Bronchial epithelial cell (primary cell): ENCODE results near the gene OR4D1. TPM values are rescaled to one million over a fixed set of nuclear protein-coding genes. Genes with fewer than 3 reads are reported as not detected.

ENCODE experiments used
- DNase-seq: peaks from one replicate; pipeline ENCODE4 v3.0.0-alpha.2; 2010; ENCODE audit warnings: low read depth
- FAIRE-seq: peaks from 2 replicates; lab custom pipeline; 2011; peaks lifted over from hg19 to GRCh38; lab: Jason Lieb, UNC
- H3K27me3 ChIP-seq: 2 replicates; pipeline ENCODE4 v1.5.1; 2011; ENCODE audit warnings: low read length; ENCODE audit not compliant: control insufficient read depth, insufficient read depth
- H3K36me3 ChIP-seq: 2 replicates; pipeline ENCODE4 v1.5.1; 2011; ENCODE audit warnings: low read length; ENCODE audit not compliant: control insufficient read depth, insufficient read depth
- H3K4me3 ChIP-seq: 2 replicates; pipeline ENCODE4 v1.5.1; 2011; ENCODE audit warnings: mild to moderate bottlenecking, low read depth, low read length, control low read depth
- total RNA-seq: library from RNA; depleted of rRNA; stranded (reverse); fragments of >200 nt; gene quantifications from 2 replicates; pipeline ENCODE4 v1.2.1, GENCODE V29; 2014
- TF ChIP-seq, protein P1 (sequence below): IDR thresholded peaks from 2 replicates; pipeline ENCODE4 v1.5.1; 2011; ENCODE audit warnings: mild to moderate bottlenecking, moderate library complexity, low read length, control low read depth, inconsistent platforms; ENCODE audit not compliant: insufficient read depth, severe bottlenecking

The OR4D1 gene
- total RNA-seq, 1 donor from 2014 or later, result not detected

DNA sequence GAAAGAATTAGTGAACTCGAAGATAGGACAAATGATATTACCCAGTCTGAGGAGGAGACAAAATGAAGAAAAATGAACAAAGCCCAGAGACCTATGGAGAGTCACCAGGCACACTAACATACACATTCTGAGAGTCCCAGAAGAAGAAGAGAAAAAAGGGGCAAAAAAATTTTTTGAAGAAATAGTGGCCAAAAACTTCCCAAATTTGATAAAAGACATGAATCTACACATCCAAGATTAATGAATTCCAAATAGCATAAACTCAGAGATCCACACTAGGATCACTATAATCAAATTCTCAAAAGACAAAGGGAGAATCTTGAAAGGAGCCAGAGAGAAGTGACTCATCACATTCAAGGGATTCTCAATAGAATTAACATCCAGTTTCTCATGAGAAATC, 3.4 kb upstream of the OR4D1 start:
- FAIRE-seq (no peak), DNase-seq (no peak)
- H3K27me3 ChIP-seq, result peaks cover 5% of the 10 kb centered on the region
- TF ChIP-seq, protein P1, sequence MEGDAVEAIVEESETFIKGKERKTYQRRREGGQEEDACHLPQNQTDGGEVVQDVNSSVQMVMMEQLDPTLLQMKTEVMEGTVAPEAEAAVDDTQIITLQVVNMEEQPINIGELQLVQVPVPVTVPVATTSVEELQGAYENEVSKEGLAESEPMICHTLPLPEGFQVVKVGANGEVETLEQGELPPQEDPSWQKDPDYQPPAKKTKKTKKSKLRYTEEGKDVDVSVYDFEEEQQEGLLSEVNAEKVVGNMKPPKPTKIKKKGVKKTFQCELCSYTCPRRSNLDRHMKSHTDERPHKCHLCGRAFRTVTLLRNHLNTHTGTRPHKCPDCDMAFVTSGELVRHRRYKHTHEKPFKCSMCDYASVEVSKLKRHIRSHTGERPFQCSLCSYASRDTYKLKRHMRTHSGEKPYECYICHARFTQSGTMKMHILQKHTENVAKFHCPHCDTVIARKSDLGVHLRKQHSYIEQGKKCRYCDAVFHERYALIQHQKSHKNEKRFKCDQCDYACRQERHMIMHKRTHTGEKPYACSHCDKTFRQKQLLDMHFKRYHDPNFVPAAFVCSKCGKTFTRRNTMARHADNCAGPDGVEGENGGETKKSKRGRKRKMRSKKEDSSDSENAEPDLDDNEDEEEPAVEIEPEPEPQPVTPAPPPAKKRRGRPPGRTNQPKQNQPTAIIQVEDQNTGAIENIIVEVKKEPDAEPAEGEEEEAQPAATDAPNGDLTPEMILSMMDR, result no peak
- H3K4me3 ChIP-seq, result no peak overlapping the region
- no peaks in the 10 kb centered on the region for H3K36me3 ChIP-seq

DNA sequence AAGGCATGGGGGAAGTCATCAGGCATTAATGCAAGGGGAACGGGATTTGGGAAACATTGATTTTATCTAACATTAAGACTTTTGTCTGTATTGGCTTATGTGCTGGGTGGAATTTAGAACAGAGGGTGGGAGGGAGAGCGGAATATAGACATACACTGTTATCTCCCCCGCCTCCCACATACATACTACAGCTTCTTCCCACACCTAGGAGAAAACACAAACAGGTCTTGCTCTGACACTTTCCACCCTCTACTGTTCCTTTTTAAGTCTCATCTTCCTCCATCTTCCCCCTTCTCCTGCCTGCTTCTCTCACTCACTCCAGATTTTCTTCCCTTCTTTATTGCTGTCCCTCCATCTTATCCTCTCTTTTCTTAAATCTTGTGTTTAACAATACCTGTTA, 425 bp downstream of the OR4D1 start:
- TF ChIP-seq, protein P1, result no peak
- FAIRE-seq, result no peak
- H3K27me3 ChIP-seq, result peaks cover 7% of the 10 kb centered on the region

DNA sequence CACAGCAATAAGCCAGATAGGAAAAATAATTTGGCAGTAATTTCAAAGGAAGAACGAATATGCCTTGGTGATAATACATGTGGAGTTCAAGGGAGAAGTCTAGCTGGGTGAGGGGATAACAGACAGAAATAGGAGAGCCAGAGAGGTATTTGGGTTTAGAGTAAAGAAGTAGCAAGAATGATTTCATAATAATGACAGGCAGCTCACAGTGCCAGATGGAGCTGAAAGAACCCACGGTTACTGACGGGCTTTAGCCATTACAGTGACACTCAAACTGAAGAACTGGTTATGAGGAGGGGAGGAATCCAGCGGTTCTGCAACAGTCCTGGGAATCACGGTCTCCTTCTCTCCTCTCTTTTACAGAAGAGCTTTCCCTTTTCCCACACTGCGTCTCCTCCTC, 2.2 kb downstream of the OR4D1 start:
- DNase-seq (no peak), FAIRE-seq (no peak)
- Histone ChIP-seq H3K36me3 (no peaks in the 10 kb centered on the region), H3K27me3 (peaks cover 9% of the 10 kb centered on the region), H3K4me3 (no peak overlapping the region)
- TF ChIP-seq, protein P1, result no peak

More for the DNA sequence above, 425 bp downstream of the OR4D1 start:
- no peak for DNase-seq
- Histone ChIP-seq H3K4me3 (no peak overlapping the region), H3K36me3 (no peaks in the 10 kb centered on the region)

DNA sequence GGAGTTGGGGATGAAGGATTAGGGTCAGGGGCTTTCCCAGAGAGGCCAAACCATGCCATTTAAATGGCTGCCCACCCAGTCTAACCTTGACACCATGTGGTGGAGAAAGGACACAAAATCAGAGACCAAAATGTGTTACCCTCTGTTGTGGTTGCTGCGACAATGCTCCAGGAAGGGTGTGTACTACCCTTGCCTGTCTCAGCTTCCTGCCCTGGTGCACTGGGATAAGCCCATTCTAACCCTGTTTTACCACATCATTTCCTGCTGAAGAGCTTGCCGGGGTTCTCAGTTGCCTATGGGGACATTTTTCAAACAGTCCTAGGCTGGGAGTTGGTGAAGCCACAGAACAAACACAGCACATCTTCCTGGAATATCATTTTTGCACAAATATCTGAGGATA, 4.9 kb downstream of the OR4D1 start:
- FAIRE-seq (no peak), DNase-seq (no peak)
- no peak overlapping the region for H3K4me3 ChIP-seq
- TF ChIP-seq, protein P1, result no peak
- H3K27me3 ChIP-seq, result peaks cover 17% of the 10 kb centered on the region
- H3K36me3 ChIP-seq, result no peaks in the 10 kb centered on the region

DNA sequence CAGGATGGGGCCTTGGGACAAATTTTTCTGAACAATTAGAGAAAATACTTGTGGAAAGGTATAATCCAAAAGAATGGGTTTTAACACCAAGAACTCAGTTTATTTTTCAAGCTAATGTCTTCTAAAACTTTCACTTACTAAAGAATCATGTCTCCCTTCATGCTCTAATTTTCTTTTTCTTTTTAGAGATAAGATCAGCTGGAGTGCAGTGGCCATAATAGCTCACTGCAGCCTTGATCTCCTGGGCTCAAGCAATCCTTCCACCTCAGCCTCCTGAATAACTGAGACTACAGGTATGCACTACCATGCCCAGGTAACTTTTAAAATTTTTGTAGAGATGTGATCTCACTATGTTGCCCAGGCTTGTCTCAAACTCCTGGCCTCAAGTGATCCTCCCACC, 5.5 kb downstream of the OR4D1 start:
- Histone ChIP-seq H3K4me3 (no peak overlapping the region), H3K27me3 (peaks cover 16% of the 10 kb centered on the region), H3K36me3 (no peaks in the 10 kb centered on the region)
- FAIRE-seq (no peak), DNase-seq (no peak)
- TF ChIP-seq, protein P1, result no peak
